H9 (cell line): ENCODE measurements around the gene ZNRF4. TPM values are rescaled to one million over a fixed set of nuclear protein-coding genes. Genes with fewer than 3 reads are reported as not detected.

Source experiments
- DNase-seq: peaks from one replicate; pipeline ENCODE4 v3.0.0-alpha.2; 2017
- H2AFZ ChIP-seq: one replicate; pipeline ENCODE4 v1.6.1; 2013; ENCODE audit warnings: mild to moderate bottlenecking, low read length, control low read depth, moderate library complexity
- H2AK5ac ChIP-seq: 2 replicates; pipeline ENCODE4 v1.6.1; 2013; ENCODE audit warnings: low read length, control low read depth, mixed read lengths; ENCODE audit not compliant: insufficient read length
- H2BK120ac ChIP-seq: one replicate; pipeline ENCODE4 v1.6.1; 2013; ENCODE audit warnings: low read depth, mild to moderate bottlenecking, low read length, control low read depth, inconsistent platforms; ENCODE audit not compliant: poor library complexity, severe bottlenecking
- H2BK12ac ChIP-seq: 2 replicates; pipeline ENCODE4 v1.6.1; 2013; ENCODE audit warnings: low read length, control low read depth, mixed read lengths, low read depth; ENCODE audit not compliant: insufficient read length
- H2BK15ac ChIP-seq: 2 replicates; pipeline ENCODE4 v1.6.1; 2013; ENCODE audit warnings: low read depth, low read length, control low read depth
- H2BK20ac ChIP-seq: one replicate; pipeline ENCODE4 v1.6.1; 2013; ENCODE audit warnings: low read depth, mild to moderate bottlenecking, low read length, control low read depth, inconsistent platforms; ENCODE audit not compliant: poor library complexity, severe bottlenecking
- H2BK5ac ChIP-seq: 2 replicates; pipeline ENCODE4 v1.6.1; 2013; ENCODE audit warnings: low read length, control low read depth, mixed read lengths; ENCODE audit not compliant: insufficient read length
- H3K14ac ChIP-seq: 2 replicates; pipeline ENCODE4 v1.6.1; 2013; ENCODE audit warnings: low read length, control low read depth; ENCODE audit not compliant: insufficient read depth
- H3K18ac ChIP-seq: 2 replicates; pipeline ENCODE4 v1.6.1; 2013; ENCODE audit warnings: low read depth, mild to moderate bottlenecking, mixed read lengths, low read length, control low read depth; ENCODE audit not compliant: insufficient read length
- H3K23ac ChIP-seq: 2 replicates; pipeline ENCODE4 v1.6.1; 2013; ENCODE audit warnings: low read length, control low read depth, mixed read lengths, low read depth; ENCODE audit not compliant: insufficient read length
- H3K23me2 ChIP-seq: 2 replicates; pipeline ENCODE4 v1.6.1; 2013; ENCODE audit warnings: low read depth, mild to moderate bottlenecking, mixed read lengths, low read length, control low read depth; ENCODE audit not compliant: insufficient read length, poor library complexity, severe bottlenecking
- H3K27ac ChIP-seq: 2 replicates; pipeline ENCODE4 v1.5.1; 2013; ENCODE audit warnings: low read length, control low read depth, mixed read lengths, low read depth; ENCODE audit not compliant: insufficient read length
- H3K27me3 ChIP-seq: 2 replicates; pipeline ENCODE4 v1.6.1; 2013; ENCODE audit warnings: low read length, control low read depth, inconsistent platforms; ENCODE audit not compliant: insufficient read depth
- H3K4ac ChIP-seq: 2 replicates; pipeline ENCODE4 v1.6.1; 2013; ENCODE audit warnings: low read depth, mild to moderate bottlenecking, control low read depth, inconsistent platforms, low read length, moderate library complexity
- H3K4me1 ChIP-seq: 2 replicates; pipeline ENCODE4 v1.6.1; 2013; ENCODE audit warnings: low read length, control low read depth, inconsistent platforms; ENCODE audit not compliant: insufficient read depth
- H3K4me2 ChIP-seq: 2 replicates; pipeline ENCODE4 v1.6.1; 2013; ENCODE audit warnings: low read length, control low read depth, mixed read lengths; ENCODE audit not compliant: insufficient read length, insufficient read depth
- H3K56ac ChIP-seq: 2 replicates; pipeline ENCODE4 v1.6.1; 2013; ENCODE audit warnings: low read depth, mild to moderate bottlenecking, mixed read lengths, low read length, control low read depth; ENCODE audit not compliant: insufficient read length
- H3K79me1 ChIP-seq: 2 replicates; pipeline ENCODE4 v1.6.1; 2013; ENCODE audit warnings: low read depth, mild to moderate bottlenecking, moderate library complexity, low read length, control low read depth, inconsistent platforms; ENCODE audit not compliant: insufficient read depth, poor library complexity, severe bottlenecking
- H3K79me2 ChIP-seq: 2 replicates; pipeline ENCODE4 v1.6.1; 2013; ENCODE audit warnings: low read length, control low read depth, inconsistent platforms; ENCODE audit not compliant: insufficient read depth
- H3K9ac ChIP-seq: 2 replicates; pipeline ENCODE4 v1.6.1; 2013; ENCODE audit warnings: low read length, control low read depth, mixed read lengths; ENCODE audit not compliant: insufficient read length; ENCODE audit errors: extremely low read depth
- H3K9me3 ChIP-seq: one replicate; pipeline ENCODE4 v1.6.1; 2013; ENCODE audit warnings: low read depth, low read length, inconsistent platforms; ENCODE audit not compliant: control insufficient read depth
- H3T11ph ChIP-seq: one replicate; pipeline ENCODE4 v1.6.1; 2013; ENCODE audit warnings: mild to moderate bottlenecking, low read length, control low read depth, inconsistent platforms
- H4K20me1 ChIP-seq: one replicate; pipeline ENCODE4 v1.6.1; 2013; ENCODE audit not compliant: control insufficient read depth, insufficient read length, insufficient read depth
- H4K5ac ChIP-seq: 2 replicates; pipeline ENCODE4 v1.6.1; 2013; ENCODE audit warnings: low read depth, mild to moderate bottlenecking, mixed read lengths, low read length, control low read depth; ENCODE audit not compliant: insufficient read length
- H4K8ac ChIP-seq: replicated peaks from 2 replicates; pipeline ENCODE4 v1.6.1; 2013; ENCODE audit warnings: low read length, control low read depth, mixed read lengths, low read depth; ENCODE audit not compliant: insufficient read length
- H4K91ac ChIP-seq: 2 replicates; pipeline ENCODE4 v1.6.1; 2013; ENCODE audit warnings: low read depth, mild to moderate bottlenecking, moderate library complexity, mixed read lengths, low read length, control low read depth; ENCODE audit not compliant: insufficient read length
- H3K27ac Mint-ChIP-seq, 3 experiments: 2 replicates in 2 of 3; 3 replicates in 1 of 3; pipeline ENCODE4 v1.8.0; 2020 to 2021; ENCODE audit warnings: mixed read lengths in 3 of 3, mild to moderate bottlenecking in 1 of 3, moderate library complexity in 1 of 3
- H3K27me3 Mint-ChIP-seq: 2 replicates; pipeline ENCODE4 v1.8.0; 2021; ENCODE audit warnings: low read depth, mild to moderate bottlenecking, moderate library complexity, mixed read lengths
- H3K36me3 Mint-ChIP-seq, 3 experiments: 2 replicates in 2 of 3; 3 replicates in 1 of 3; pipeline ENCODE4 v1.8.0; 2020 to 2021; ENCODE audit warnings: low read depth in 3 of 3, mixed read lengths in 3 of 3; ENCODE audit not compliant: insufficient read depth in 1 of 3
- H3K4me1 Mint-ChIP-seq, 2 experiments: 2 replicates each; pipeline ENCODE4 v1.8.0; 2020; ENCODE audit warnings: mixed read lengths in 2 of 2
- H3K4me3 Mint-ChIP-seq, 2 experiments: 2 replicates in 1 of 2; 3 replicates in 1 of 2; pipeline ENCODE4 v1.8.0; 2020 to 2021; ENCODE audit warnings: mild to moderate bottlenecking in 2 of 2, mixed read lengths in 2 of 2, moderate library complexity in 1 of 2
- H3K9me3 Mint-ChIP-seq, 2 experiments: 2 replicates in 1 of 2; 3 replicates in 1 of 2; pipeline ENCODE4 v1.8.0; 2020; ENCODE audit warnings: mild to moderate bottlenecking in 2 of 2, mixed read lengths in 2 of 2, moderate library complexity in 1 of 2
- WGBS: extraction: QIAGEN DNeasy Blood & Tissue Kit; methylation state at CpG from one replicate; pipeline ENCODE4 v1.1.7; 2013; ENCODE audit warnings: missing lambda C conversion rate, low lambda C conversion rate, mixed read lengths; ENCODE audit not compliant: insufficient read length; ENCODE audit errors: extremely low coverage; 5-methylcytosine and 5-hydroxymethylcytosine counted together
- total RNA-seq: library from RNA; stranded (reverse); gene quantifications from 2 replicates; pipeline ENCODE4 v1.2.1, GENCODE V29; 2021
- TF ChIP-seq, protein P1 (sequence below): fragments of 200-600 bp; sonication (generic); conservative IDR thresholded peaks from 3 replicates; pipeline ENCODE4 v1.8.0; 2021; ENCODE audit warnings: antibody characterized with exemption, mild to moderate bottlenecking

Gene ZNRF4
- total RNA-seq, 1 experiment from 2014 or later: not detected

DNA sequence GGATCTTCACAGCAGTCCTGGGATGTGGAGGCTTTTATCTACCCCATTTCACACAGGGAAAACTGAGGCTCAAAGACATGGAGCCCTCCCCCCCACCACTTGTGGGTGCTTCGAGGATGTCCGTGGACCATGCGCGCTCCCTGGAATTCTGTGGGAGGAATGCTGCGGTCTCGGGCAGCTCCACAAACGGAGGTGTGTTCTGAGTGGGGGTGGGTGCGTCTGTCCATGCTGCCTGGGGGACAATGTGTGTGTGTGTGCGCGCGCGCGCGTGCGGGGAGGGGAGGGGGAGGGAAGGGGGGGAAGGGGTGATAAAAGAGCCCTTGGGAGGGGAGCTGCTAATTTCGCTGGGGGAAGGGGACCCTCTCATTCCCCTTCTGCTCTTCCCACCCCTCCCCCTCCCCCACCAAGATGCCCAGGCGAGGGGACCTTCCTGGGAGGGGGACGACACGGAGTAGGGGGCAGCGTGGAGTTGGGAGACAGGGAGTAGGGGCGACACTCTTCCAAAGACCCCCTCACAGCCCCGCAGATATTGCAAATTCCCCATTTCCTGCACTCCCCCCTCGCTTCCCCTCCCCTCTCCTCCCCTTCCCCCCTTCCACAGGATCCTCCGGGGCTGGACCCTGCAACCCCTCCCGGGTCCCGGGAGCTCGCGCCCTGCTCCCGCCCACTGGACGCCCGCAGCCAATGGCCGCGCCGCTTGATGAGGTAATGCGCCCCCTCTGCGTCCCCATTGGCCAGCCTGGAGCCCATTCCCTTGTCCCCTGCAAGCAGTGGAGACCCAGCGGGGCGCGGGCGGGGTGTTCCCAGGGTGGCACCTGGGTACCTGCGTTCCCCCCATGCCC lies 18.9 kb upstream of the ZNRF4 start:
- peak overlapping the region; percentile 36 for H3K9ac ChIP-seq

More for the DNA sequence above, 18.9 kb upstream of the ZNRF4 start:
- peaks cover 14 to 25% of the 10 kb centered on the region in 2 experiments; a peak in 3 of 4 replicates for H3K4me1 Mint-ChIP-seq
- peak overlapping the region; percentile 21 for H3K18ac ChIP-seq
- peak overlapping the region; percentile 67 to 86 for H3K4me3 Mint-ChIP-seq
- H3K4ac ChIP-seq: no peak overlapping the region
- H3K79me1 ChIP-seq: no peaks in the 10 kb centered on the region
- no peak overlapping the region for H4K8ac ChIP-seq
- no peaks in the 10 kb centered on the region for H3K9me3 ChIP-seq
- no peaks in the 10 kb centered on the region; a peak in 1 of 7 replicates for H3K36me3 Mint-ChIP-seq
- no peak overlapping the region for H4K5ac ChIP-seq
- peaks cover 73% of the 10 kb centered on the region for H3K27me3 Mint-ChIP-seq
- TF ChIP-seq, protein P1, sequence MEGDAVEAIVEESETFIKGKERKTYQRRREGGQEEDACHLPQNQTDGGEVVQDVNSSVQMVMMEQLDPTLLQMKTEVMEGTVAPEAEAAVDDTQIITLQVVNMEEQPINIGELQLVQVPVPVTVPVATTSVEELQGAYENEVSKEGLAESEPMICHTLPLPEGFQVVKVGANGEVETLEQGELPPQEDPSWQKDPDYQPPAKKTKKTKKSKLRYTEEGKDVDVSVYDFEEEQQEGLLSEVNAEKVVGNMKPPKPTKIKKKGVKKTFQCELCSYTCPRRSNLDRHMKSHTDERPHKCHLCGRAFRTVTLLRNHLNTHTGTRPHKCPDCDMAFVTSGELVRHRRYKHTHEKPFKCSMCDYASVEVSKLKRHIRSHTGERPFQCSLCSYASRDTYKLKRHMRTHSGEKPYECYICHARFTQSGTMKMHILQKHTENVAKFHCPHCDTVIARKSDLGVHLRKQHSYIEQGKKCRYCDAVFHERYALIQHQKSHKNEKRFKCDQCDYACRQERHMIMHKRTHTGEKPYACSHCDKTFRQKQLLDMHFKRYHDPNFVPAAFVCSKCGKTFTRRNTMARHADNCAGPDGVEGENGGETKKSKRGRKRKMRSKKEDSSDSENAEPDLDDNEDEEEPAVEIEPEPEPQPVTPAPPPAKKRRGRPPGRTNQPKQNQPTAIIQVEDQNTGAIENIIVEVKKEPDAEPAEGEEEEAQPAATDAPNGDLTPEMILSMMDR: no peak
- no peaks in the 10 kb centered on the region for H3K9me3 Mint-ChIP-seq
- H3K23me2 ChIP-seq: peaks cover 5% of the 10 kb centered on the region
- H3K23ac ChIP-seq: no peak overlapping the region
- peak overlapping the region; percentile 45; the same call in 1 of the 2 replicates for H3K14ac ChIP-seq
- no peaks in the 10 kb centered on the region for H3K27me3 ChIP-seq
- no peak overlapping the region for H2BK20ac ChIP-seq
- no peak overlapping the region for H2BK12ac ChIP-seq
- no peak overlapping the region for H2BK15ac ChIP-seq
- H2AFZ ChIP-seq: no peak overlapping the region
- H3K4me1 ChIP-seq: 0 out of 2 replicates have a peak, but pooled peaks cover 2% of the 10 kb centered on the region
- H3K4me2 ChIP-seq: peak overlapping the region; percentile 92
- no peak overlapping the region for H3T11ph ChIP-seq
- H3K79me2 ChIP-seq: no peaks in the 10 kb centered on the region
- H3K27ac Mint-ChIP-seq: peak overlapping the region in 1 of 3 experiments; percentile 59; a peak in 1 of 7 replicates
- no peak overlapping the region for H3K27ac ChIP-seq
- H2BK5ac ChIP-seq: no peak overlapping the region
- H2BK120ac ChIP-seq: no peak overlapping the region
- H4K91ac ChIP-seq: no peak overlapping the region
- no peak overlapping the region for H2AK5ac ChIP-seq
- DNase-seq: peak; percentile 94
- no CpG with 5 or more reads among the region's 41 CpGs for WGBS
- H4K20me1 ChIP-seq: no peaks in the 10 kb centered on the region
- H3K56ac ChIP-seq: no peak overlapping the region
